ENCODE results near the gene NDUFS8. TPM values are rescaled to one million over a fixed set of nuclear protein-coding genes. Genes with fewer than 3 reads are reported as not detected.

NDUFS8 gene
- total RNA-seq, 1 donor from 2014 or later: 123 TPM

DNA sequence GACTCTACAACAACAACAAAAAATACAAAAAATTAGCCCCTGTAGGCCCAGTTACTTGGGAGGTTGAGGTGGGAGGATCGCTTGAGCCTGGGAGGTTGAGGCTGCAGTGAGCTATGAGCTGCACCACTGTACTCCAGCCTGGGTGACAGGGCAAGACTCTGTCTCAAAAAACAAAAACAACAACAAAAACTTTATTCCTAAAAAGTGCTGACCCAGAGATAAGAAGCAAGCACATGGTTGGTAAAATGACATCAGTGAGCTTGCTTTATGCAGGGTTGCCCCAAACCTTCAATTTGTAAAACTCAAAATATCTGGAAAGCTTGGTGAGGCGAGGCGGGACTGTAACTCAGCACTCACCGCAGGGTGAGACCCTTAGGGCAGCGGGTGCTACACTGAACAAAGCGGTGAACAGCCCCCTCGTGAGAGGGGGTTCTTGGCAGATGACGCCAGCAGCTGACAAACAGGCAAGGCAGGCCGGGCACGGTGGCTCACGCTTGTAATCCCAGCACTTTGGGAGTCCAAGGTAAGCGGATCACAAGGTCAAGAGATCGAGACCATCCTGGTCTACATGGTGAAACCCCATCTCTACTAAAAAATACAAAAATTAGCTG, 4.9 kb downstream of the NDUFS8 start:
- intact Hi-C loops (cut with micrococcal nuclease): loop anchor here (10.0 kb wide), 1 partner anchor 179 kb away; the partner anchor contains the start of gene KMT5B

DNA sequence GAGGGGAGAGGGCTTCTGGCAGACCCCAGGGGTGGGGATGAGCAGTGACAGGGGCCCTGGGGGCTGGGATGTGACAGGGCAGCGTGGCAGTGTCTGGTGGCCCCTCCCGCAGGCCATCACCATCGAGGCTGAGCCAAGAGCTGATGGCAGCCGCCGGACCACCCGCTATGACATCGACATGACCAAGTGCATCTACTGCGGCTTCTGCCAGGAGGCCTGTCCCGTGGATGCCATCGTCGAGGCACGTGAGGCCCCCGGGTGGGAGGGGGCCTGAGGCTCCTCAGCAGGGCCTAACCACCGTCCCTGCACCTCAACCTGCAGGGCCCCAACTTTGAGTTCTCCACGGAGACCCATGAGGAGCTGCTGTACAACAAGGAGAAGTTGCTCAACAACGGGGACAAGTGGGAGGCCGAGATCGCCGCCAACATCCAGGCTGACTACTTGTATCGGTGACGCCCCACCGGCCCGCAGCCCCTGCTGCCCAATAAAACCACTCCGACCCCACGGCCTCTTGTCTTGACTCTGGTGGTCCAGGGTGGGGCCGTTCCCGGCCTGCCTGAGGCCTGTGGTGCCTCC, 5.7 kb downstream of the NDUFS8 start:
- intact Hi-C loops (cut with micrococcal nuclease): loop anchor here (10.0 kb wide), 1 partner anchor 179 kb away; the partner anchor contains the start of gene KMT5B

DNA sequence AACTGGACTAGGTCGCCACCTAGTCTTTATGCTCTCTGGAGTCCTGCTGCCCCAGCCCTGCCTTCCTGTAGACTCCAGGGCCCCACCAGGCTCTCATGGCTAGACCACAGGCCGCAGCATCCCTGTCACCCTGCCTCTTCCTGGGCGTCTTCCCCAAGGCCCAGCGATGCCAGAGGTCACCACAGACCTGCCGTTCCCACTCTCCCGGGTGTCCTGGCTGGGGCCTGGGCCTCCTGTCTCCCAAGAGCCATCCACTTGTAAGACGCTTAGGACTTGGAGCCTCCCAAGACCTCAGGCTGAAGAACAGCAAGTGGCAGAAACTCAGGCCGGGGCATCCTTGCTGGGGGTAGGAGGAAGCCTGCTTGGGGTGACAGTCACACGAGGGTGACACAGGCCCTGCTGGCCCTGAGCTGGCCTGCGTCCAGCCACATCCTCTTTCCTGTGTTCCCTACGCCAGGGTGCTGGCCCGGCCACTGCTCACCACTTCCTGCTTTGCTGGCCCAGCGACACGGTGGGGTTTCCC, 6.3 kb downstream of the NDUFS8 start:
- intact Hi-C loops (cut with micrococcal nuclease): loop anchor here (10.0 kb wide), 1 partner anchor 178 kb away; the partner anchor contains the start of gene KMT5B

DNA sequence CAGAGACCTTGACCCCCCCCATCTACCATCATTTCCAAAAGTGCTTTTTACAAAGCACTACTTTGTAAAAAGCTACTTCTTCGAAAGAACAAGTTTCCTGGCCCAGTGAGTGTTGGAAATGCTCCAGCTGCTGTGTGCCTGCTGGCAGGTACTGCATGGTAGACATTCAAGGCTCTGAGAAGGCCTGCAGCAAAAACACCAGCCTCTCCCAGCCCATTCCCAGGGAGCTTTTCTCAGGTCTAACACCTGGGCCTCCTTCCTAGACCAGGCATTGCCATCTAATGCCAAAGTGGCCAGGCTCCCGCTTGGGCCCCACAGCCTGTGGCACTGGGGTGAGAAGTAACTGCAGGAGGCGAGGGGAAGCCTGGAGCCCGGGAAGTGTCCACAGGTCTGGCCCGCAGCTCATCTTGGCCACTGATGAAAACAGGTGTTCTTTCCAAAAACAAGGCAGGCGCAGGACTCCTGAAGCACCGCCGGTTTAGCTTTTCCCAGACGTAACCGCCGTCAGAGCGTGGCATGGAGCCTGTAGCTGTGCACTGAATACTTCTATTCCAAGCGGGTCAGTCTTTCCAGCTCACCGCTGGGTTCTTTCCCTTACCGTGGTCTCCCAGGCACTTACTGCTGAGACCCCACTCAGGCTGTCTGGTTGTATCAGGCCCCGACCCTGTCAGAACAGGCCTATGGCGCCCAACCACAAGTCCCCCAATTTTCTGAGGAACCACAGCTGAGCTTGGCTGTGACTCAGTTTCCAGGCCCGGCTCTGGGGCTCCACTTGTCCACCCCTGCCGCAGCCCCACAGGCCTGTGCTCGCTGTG, 7.1 kb downstream of the NDUFS8 start:
- intact Hi-C loops (cut with micrococcal nuclease): loop anchor here (10.0 kb wide), 1 partner anchor 177 kb away; the partner anchor contains the start of gene KMT5B

DNA sequence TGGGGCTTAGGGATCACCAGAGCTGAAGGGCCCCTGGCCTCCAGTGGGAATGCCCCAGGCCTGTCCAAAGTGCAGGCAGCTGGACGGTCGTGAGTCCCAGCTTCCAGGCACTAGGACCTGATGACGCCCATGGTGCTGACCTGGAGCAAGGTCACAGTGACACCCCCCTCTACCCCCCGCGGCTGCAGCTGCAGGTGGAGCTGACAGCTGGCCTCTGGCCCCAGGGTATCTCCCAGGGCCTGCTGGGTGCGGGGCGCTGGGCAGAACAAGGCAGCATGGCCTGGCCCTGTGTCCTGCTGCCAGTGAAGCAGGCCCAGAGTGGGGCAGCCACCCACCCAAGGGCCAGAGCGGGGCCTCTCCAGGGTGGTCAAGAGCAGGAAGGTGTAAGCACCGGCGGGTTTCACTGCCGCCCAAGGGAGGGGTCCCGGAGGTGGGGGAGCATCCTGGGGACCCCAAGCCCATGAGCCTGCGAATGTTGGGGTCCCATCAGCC, 7.8 kb downstream of the NDUFS8 start:
- intact Hi-C loops (cut with micrococcal nuclease): loop anchor here (10.0 kb wide), 1 partner anchor 177 kb away; the partner anchor contains the start of gene KMT5B

DNA sequence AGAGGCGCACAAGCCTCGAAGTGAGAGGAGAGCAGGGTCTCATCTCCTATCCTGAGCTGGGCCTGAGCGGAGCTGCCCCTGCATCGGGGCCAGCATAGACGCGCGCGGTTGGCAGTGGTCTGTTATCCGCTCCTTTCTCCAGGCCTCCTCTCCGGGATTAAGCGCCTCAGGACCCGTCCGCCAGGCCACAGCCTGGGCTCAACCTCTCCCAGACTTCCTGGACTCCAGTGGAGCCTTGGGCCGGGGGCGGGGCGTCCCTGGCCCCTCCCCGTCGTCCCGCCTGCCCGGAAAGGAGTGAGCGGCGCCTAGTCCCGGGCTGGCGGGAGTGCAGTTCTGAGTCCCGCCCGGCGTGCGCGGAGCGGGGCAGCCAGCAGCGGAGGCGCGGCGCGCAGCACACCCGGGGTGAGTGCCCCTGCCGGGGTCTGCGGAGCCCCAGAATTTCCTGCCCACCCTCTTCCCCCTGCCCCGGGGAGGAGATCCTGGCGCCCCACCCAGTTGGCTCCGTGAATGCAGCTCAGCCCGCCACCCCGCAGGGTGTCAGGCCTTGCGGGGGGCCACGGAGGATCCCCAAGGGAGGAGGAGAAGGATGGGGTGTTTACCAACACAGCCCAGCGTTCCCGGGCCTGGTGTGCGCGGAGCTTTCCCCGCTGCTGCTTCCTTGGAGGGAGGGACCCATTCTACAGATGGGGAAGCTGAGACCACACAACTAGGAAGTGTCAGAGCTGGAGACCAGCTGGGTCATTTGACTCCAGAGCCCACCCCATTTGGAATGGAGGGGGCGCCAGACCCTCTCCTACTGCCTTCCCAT, 8.4 kb downstream of the NDUFS8 start, which contains the start of gene TCIRG1:
TSS of gene TCIRG1 (plus strand) at position 308 of the 808 bp plus-strand sequence. CDS start 2,247 bp downstream, outside the sequence.
- intact Hi-C loops (cut with micrococcal nuclease): loop anchor here (10.0 kb wide), 1 partner anchor 176 kb away; the partner anchor contains the start of gene KMT5B

DNA sequence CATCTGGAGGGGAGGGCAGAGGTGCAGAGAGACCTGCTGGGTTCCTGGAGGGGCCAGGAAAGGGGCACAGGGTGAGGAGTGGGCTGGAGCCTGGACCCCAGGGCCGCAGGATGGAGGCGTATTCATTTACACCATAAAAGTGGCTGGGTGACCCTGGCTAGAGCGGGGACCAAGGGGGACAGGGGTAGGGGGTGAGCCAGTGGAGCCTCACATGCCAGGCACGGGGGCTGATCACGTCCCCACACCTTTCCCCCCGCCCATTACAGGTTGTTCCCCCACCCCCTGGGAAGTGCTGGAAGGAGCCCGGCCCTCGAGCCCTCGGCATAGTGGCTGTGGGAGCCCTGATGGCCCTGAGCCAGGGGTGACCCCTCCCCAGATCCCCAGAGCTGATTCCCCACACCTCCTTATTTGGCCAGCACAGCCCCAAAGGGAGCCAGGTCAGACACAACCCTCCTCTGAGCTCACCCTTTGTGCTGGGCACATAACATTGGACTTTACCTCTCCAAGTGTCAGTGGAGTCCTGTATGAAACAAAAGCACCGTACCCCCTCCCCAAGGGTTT, 9.1 kb downstream of the NDUFS8 start:
- intact Hi-C loops (cut with micrococcal nuclease): loop anchor here (1.0 to 10.0 kb wide), 2 partner anchors 9 to 175 kb away; partner anchors contain the start of genes KMT5B and NDUFS8

DNA sequence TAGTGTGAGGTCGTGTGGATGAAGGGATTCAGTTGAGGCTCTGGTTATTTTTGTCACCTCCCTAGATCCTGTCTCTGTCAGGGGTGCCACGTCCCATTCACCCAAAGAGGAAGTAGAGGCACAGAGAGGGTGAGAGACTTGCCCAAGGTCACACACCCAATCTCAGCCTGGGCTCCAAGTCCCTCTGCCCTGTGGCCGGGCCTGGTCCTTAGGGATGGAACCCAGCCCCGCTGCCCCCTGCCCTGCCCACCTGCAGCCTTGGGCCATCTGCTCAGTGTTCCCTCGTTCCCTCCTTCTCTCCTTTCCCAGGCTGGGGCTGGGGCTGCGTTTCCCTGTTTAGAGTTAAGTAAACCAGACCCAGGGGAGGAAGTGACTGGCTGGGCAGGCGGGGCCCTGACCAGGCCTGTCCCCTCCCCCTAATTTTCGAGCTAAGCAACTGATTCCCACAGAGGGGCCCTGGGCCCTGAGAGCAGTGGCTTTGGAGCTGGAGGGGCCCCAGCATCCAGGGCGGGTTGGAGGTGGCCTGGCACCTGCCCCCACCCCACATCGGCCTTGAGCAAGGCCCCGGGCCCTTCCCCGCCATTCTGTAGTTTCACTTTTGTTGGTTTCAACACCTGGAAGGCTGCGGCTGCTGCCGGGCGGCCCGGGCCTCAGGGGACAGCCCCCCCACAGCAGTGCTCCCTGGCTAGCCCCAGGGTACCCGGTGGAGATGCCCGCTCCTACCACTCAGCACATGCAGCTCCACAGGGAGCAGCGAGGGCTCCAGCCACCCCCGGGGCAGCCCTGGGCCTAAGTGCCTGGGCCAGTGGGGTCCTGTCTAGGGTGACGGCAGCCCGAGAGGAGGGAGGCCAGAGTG, 9.8 kb downstream of the NDUFS8 start:
- intact Hi-C loops (cut with micrococcal nuclease): loop anchor here (1.0 kb wide), 1 partner anchor 10 kb away; the partner anchor contains the start of gene NDUFS8

DNA sequence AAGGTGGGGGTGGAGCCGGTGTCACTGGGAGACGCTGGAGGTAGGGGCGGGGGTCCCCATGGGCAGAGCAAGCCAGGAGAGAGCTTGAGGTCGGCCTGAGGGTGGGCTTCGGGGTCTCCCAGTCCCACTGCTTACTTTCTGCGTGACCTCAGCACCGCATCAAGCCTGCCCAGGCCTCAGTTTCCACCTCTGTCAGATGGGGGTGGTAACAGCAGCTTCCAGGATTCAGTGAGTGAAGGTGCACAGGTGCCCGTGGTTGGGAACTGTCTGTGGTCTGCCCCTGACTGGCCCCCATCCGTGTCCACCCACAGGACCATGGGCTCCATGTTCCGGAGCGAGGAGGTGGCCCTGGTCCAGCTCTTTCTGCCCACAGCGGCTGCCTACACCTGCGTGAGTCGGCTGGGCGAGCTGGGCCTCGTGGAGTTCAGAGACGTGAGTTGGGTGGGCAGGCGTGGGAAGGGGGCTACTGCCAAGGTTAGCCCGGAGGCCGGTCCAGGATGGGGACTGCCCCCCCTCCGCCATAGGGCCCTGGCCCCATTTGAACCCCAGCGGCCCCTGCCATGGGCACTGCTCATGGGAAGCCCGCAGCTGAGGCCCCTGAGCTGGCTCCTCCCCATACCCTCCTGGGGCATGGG, 10.6 kb downstream of the NDUFS8 start:
- intact Hi-C loops (cut with micrococcal nuclease): loop anchor here (1.0 kb wide), 1 partner anchor 11 kb away; the partner anchor contains the start of gene NDUFS8

DNA sequence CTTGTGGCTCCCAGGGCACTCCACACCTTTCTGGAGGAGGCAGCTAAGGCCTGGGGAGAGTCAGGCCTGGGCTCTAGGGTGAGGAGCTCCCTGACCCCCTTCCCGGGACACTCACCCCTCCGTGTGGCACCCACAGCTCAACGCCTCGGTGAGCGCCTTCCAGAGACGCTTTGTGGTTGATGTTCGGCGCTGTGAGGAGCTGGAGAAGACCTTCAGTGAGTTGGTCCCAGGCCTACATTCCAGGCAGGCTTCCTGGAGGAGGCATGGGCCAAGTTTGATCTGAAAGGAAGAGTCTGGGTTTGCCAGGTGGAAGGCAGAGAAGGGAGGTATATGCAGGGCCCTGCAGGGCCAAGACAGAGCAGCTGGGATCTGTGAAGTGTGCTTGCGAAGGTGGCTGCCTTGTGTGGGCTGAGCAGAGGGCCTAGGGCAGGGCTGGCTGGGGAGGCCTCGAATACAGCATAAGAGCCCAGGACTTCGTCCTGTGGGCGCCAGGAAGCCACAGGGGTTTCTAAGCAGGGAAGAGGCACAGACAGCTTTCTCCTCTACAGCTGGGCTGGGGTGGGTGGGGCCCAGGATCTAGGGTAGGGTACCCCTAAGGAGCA, 11.2 kb downstream of the NDUFS8 start:
- intact Hi-C loops (cut with micrococcal nuclease): no loop called here

DNA sequence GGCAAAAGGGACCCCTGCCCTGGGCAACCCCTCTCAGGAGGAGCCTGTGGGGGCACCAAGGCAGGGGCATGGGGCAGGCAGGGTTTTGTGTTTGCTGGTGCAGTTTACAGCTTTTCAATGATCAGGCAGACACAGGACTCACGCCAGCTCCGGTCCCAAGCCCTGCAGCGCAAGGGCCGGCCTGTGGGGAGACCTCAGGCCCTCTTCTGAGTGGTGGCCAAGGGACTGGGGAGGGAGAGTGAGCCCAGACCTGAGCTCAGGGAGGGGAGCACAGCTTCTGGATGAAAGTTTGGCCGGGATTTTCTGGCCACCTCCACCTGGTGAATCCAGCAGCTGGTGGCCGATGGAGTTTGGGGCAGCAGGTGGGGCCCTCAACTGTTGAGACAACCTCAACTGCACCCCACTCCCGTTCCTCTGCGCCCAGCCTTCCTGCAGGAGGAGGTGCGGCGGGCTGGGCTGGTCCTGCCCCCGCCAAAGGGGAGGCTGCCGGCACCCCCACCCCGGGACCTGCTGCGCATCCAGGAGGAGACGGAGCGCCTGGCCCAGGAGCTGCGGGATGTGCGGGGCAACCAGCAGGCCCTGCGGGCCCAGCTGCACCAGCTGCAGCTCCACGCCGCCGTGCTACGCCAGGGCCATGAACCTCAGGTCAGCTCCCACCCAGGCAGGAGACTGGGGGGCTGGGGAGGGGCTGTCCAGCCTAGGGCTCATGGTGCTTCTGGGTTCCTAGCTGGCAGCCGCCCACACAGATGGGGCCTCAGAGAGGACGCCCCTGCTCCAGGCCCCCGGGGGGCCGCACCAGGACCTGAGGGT, 11.9 kb downstream of the NDUFS8 start:
- intact Hi-C loops (cut with micrococcal nuclease): no loop called here

DNA sequence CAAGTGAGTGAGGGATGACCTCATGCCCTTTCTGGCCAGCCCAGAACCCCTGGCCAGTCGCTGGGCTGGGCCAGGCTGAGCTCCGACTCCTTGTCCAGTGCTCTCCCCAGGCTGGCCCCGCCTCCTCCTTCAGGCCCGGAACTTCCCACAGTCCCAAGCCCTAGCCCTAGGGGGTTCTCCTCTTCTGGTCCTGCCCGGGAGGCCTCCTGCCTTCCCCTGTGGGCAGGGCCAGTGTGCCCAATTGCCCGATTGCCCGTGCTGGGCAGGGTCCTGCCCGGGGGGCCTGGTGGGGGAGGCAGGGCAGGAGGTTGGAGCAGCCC, 12.5 kb downstream of the NDUFS8 start:
- intact Hi-C loops (cut with micrococcal nuclease): no loop called here

DNA sequence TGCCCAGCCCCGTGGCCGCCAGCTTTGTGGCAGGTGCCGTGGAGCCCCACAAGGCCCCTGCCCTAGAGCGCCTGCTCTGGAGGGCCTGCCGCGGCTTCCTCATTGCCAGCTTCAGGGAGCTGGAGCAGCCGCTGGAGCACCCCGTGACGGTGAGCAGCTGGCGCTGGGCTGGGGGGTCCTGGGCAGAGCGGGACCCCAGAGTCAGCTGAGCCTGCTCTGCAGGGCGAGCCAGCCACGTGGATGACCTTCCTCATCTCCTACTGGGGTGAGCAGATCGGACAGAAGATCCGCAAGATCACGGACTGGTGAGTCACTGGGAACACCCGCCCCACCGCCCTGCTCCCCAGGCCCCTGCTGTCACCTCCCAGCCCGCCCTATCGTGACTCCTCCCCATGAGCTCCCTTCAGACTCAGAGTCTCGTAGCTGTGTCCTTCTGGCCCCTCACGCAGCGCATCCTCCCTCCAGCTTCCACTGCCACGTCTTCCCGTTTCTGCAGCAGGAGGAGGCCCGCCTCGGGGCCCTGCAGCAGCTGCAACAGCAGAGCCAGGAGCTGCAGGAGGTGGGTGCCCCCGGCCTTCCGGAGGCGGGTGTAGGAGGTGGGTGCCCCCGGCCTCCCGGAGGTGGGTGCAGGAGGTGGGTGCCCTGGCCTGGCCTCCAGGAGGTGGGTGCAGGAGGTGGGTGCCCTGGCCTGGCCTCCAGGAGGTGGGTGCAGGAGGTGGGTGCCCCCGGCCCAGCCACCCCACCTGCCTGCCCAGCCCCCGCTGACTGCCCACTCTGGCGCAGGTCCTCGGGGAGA, 13.1 kb downstream of the NDUFS8 start:
- intact Hi-C loops (cut with micrococcal nuclease): no loop called here

DNA sequence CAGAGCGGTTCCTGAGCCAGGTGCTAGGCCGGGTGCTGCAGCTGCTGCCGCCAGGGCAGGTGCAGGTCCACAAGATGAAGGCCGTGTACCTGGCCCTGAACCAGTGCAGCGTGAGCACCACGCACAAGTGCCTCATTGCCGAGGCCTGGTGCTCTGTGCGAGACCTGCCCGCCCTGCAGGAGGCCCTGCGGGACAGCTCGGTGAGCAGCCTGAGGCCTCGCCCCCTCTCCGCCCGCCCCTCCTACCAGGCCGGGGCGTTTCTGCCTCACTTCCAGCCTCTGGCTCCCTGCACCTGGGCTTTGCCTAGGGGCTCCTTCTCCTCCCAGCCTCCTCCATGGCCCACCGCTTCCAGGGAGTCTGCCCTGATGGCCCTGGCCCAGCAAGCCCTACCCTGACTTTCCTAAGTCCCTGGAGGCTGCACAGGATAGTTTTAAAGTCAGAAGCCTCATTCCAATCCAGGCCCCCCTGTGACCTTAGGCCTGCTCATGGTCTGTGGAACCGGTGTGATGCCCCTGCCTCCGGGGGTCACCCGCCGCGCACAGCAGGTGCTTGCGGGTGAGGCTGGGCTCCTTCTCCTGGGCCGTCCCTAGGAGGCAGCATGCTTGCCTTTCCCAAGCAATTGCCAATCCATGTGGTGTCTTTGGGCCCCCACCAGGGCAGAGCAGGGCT, 13.8 kb downstream of the NDUFS8 start:
- intact Hi-C loops (cut with micrococcal nuclease): no loop called here

DNA sequence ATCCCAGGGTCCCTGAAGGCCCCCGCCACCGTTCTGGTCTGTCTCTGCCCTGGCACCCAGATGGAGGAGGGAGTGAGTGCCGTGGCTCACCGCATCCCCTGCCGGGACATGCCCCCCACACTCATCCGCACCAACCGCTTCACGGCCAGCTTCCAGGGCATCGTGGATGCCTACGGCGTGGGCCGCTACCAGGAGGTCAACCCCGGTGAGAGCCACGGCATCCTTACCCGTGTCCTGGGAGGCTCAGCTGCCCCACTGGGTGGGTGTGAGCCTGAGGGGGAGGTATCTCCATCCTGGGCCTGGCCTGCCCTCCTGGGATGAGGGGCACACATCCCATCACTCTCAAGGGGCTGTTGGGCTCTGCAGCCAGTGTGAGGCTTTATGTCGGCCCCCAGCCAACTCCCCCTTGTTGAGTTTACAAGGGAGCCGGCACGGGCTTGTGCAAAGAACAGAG, 14.4 kb downstream of the NDUFS8 start:
- intact Hi-C loops (cut with micrococcal nuclease): no loop called here
